ENCODE measurements around the gene GOSR1.
A peak's percentile ranks its signal among the peaks of the same experiment; 100 is the strongest.
"Not testable (repeated sequence)": the region's sequence is repeated elsewhere in the genome, so short reads cannot be mapped to it uniquely, and the experiment has no call there.

The GOSR1 gene

DNA sequence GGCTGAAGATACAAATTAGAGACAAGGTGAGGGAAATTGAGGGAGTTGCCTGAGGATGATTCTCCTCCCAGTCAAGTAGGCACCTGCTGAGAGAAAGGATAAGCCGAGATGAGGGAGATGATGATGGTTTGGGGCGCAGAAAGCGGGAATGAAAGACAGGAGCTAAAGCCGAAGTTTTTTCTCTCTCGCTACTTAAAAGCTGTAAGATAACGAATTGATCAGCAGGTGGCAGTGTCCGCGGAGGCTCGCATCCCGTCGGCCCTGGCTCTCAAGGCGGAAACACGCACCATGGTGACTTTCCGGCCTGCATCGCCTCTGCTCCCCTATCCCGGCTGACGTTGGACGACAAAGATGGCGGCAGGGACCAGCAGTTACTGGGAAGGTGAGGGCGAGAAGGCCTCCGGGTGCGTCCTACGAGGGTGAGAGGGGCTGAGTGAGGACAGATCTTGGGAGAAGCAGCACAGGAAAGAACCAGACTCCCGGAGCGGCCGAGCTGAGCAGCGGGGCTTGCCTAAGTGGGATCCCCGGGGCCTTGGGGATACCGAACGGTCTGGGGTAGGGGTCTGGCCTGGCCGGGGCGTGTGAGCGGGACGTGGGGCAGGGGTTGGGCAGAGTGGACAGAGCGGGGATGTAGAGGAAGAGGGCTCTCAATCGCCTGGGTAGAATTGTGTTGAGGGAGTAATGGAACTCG lies at the start of gene GOSR1:
Gene GOSR1, plus strand, starts transcription at position 326 of the 691 bp plus-strand sequence. Its CDS starts 26 bp downstream, at position 352.
- peak; percentile 93 for DNase-seq

DNA sequence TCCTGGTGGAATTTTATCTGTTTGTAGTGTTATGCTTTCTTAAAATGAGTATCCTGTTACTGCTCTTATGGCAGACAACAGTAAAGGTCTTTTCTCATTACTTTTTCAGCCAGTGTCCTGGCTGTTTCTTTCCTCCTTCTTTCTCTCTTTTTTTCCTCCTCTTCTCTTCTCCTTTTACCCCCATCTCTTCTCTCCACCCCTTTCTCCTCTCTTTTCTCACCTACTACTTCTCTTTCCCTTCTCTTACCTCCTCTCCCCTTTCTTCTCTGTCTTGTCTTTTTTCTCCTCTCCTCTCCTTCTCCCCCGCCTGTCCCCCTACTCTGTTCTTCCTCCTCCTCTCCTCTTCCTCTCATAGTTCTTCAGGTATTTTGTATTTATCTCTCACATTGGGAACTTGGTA lies 49.6 kb upstream of the GOSR1 start:
- no peak for DNase-seq

DNA sequence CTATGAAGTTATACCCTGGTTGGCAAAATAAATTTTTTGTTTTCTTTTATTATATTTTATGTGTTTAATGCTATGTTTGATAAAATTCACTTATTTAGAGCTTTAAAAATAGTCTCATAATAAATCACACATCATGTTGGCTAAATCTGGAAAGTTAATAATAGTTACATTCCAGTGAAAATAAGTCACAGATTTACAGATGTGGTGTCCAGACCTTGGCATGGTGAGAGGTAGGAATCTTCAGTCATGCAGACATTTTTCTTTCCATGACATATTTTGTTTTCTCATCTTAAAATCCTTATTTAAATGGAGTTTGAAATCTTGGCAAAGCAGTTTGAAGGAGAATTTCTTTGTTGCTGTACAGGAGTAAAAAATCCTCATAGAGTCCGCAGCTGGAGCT lies 48.1 kb upstream of the GOSR1 start:
- DNase-seq: no peak

DNA sequence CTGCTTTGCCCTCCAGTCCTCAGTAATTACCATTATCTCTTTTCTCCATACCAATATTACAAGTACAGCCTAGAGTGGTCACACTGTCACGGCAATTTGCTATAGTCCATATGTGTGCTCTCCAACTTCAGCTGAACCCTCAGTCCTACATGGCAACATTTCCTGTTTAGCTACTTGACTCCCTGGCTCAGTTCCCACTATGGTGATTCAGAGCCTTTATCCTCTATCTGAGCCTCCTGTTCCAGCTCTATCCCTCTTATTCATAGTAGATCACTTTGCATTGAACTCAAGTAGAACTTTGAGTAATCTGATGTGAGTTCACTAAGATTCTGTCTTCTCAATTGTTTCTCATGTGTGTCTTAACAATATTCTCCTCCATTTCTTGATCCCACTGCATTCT lies 43.7 kb upstream of the GOSR1 start:
- no peak for DNase-seq

DNA sequence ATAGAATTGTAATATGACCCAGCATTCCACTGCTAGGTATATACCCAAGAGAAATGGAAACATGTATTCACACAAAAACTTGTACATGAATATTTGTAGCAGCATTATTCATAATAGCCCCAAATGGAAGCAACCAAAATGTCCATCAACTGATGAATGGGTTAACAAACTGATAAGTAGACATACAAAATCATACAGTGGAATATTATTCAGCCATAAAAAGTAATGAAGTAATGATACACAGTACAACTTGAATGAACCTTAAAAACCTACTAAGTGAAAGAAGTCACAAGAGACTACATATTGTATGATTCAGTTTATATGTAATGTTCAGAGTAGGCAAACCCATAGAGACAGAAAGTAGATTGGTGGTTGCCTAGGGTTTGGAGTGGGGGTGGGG lies 40.5 kb upstream of the GOSR1 start:
- no peak for DNase-seq

DNA sequence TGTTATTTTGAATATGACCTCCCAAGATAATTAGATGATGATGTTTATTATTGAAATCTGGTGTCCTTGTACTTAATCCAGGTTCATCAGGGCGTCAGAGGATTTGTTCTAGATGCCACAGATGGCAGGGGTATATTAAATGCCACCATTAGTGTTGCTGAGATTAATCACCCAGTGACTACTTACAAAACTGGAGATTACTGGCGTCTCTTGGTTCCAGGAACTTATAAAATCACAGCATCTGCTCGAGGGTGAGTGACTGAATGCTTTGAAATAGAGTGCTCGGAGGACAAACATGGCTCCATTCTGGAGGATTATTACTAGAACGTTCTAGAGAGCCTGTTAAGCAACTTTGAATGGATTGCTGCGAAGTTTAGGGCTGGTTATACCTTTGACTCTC lies 33.5 kb upstream of the GOSR1 start:
- DNase-seq: no peak

DNA sequence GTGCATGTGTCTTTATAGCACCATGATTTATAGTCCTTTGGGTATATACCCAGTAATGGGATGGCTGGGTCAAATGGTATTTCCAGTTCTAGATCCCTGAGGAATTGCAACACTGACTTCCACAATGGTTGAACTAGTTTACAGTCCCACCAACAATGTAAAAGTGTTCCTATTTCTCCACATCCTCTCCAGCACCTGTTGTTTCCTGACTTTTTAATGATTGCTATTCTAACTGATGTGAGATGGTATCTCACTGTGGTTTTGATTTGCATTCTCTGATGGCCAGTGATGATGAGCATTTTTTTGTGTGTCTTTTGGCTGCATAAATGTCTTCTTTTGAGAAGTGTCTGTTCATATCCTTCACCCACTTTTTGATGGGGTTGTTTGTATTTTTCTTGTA lies 30.6 kb upstream of the GOSR1 start:
- not testable (repeated sequence) for DNase-seq

DNA sequence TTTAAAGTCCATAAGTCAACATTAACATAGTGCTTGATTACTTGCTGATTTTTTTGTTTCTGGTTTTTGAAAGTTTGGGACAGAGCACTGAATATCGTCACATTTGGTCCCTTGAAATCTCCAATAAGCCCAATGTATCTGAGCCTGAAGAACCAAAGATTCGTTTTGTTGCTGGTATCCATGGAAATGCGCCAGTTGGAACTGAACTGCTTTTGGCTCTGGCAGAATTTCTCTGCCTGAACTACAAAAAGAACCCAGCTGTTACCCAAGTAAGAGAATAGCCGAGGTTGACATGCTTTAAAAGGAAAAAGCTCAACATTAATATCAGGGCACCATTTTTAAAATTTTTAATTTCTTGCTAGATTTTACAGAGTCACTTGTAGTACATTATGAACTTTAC lies 27.7 kb upstream of the GOSR1 start:
- no peak for DNase-seq

DNA sequence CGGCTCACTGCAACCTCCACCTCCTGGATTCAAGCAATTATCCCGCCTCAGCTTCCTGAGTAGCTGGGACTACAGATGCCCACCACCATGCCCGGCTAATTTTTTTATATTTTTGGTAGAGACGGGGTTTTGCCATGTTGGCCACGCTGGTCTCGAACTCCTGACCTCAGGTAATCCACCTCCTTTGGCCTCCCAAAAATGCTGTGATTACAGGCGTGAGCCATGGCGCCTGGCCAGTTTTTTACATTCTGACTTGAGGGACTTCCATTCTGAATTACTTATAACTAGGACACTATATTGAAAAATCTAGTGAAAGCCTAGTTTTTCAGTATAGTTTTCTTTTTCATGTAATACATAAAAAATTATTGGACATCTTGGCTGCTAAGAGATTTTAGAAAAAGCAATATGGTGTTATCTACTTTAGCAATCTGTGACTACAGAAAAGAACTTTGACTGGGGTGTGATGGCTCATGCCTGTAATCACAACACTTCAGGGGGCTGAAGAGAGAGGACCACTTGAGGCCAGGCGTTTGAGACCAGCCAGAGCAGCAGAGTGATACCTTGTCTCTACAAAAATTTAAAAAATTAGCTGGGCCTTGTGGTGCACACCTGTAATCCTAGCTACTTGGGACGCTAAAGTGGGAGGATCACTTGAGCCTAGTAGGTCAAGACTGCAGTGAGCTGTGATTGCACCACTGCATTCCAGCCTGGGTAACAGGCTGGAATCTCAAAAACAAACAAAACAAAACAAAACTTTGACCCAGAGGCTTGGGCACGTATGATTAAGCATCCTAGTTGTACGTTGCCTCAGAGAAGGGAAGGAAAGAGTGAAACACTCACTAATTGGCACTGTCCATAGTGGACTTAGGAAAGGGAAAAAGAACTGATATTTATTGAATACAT lies 26.8 kb upstream of the GOSR1 start:
- DNase-seq: no peak

DNA sequence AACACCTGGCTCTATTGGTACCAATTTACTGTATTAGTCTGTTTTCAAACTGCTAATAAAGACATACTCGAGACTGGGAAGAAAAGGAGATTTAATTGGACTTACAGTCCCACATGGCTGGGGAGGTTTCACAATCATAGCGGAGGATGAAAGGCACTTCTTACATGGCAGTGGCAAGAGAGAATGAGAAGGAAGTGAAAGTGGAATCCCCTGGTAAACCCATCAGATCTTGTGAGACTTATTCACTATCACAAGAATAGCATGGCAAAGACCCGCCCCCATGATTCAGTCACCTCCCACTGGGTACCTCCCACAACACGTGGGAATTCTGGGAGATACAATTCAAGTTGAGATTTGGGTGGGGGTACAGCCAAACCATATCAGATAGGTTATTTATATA lies 22.6 kb upstream of the GOSR1 start:
- no peak for DNase-seq

DNA sequence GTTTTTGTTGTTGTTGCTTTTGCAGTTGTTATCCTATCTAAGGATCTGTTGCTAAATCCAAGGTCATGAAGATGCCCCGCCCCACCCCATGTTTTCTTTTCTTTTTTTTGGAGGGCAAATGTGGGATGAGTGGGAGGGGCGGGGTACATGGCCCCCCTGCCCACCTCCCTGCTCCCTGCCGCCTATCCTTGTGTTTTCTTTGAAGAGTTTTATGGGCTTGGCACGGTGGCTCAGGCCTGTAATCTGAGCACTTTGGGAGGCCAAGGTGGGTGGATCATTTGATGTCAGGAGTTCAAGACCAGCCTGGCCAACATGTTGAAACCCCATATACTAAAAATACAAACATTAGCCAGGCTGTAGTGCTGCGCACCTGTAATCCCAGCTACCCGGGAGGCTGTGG lies 18.8 kb upstream of the GOSR1 start:
- no peak for DNase-seq

DNA sequence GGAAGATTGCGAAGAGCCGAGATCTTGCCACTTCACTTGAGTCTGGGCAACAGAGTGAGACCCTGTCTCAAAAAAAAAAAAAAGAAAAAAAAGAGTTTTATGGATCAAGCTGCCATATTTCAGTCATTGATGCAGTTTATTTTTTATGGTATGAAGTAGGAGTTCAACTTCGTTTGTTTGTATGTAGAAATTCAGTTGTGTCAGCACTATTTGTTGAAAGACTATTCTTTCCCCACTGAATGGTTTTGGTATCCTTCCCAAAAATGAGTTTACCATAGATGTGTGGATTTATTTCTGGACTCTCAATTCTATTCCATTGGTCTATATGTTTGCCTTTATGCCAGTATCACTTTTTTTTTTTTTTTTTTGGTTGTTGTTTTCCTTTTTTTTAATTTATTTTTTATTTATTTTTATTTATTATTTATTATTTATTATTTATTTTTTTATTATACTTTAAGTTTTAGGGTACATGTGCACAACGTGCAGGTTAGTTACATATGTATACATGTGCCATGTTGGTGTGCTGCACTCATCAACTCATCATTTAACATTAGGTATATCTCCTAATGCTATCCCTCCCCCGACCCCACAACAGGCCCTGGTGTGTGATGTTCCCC lies 18.3 kb upstream of the GOSR1 start:
- DNase-seq: not testable (repeated sequence)

DNA sequence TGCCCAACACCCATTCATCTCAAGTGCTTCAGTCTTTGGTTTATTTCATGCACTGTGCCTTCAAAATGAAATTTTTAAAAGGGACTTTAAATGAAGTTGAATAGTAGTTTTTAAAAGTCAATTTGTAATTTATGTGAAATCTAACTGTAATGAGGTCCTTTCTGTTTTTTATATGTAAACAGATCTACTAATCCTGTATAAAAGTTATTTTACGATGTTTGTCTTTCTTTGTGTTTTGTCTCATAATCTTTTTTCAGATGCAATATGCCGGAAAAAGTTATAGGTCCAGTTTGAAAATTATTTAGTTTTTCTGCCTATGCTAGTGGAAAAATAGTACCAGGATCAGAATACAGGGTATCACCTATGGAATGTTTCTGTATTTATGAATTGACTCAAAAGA lies 8.7 kb upstream of the GOSR1 start:
- no peak for DNase-seq

DNA sequence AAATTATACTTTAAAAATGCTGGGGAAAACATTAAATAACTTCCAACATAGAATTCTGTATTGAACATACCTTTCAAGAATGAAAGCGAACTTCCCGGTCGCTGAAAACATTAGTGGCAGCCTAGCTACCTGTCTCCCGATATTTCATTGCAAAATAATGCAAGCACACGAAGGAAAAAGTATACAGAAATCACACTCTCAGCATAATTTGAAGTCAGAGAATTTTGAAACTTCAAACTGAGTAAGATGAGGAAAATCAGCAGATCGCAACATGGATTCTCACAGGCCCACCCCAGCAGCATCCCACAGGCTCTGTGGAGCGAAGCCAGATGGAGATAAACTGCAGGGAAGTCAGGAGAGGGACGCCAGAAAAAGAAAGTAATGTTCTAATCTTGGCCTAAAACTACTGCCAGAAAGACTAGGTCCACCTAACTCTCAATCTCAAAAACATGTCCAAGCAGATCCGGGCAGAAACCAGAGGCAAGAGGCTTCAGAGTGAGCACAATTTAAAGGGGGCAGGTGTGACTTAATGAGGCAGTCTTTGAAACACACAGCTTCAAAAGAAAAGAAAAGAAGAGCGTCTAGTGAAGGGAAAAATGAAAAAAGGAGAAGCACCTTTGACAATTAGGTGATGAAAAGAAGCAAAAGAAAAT lies 4.8 kb upstream of the GOSR1 start:
- DNase-seq: no peak

DNA sequence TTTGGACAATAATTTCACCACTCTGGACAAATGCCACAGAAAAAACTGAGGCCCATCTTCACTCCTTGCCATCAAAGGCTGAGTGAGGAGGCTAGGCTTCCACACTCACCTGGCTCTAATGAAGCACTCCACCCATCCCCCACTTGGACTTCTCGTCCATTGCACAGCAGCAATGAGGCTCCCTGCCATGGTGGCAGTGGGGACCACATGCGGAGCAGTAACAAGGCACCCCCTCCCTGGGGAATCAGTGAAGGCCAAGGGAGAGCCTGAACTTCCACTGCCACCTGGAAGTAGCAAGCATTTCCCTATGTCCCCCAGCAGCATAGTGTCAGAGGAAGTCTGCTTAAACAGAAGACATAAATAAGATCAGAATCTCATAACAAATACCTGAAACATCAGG lies 2.0 kb upstream of the GOSR1 start:
- no peak for DNase-seq

DNA sequence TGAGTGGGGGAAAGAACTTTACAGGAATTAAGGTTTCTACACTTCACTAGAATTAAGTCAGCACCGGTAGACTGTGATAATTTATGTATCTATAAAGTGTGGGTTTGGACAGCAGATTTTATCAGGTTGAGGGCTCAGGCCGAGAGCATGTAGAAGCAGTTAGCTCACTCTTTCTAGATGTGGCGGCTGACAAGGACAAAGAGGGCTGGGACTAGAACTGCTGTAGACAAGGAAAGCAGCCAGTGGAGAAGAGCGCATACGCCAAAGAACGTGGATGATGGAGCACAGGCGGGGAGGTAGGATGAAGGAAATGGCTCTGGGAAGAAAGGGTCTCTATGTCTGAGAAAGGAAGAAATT lies 504 bp upstream of the GOSR1 start:
- peak; percentile 7 for DNase-seq

DNA sequence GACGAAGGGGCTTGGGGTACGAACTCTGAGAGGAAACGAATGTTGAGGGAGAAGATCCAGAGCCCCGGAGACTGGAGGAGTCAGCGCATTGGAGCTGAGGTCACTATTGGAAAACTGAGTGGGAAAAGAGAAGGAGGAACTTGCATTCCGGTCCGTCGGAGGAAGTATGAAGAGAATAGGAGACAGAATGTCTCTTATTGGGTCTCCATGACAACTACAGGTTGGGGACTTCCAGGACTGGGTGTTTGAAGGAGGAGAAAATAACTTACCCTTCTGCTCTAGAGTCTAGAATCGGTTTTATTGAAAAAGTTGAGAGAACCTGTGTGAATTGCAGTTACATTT lies 537 bp downstream of the GOSR1 start:
- no peak for DNase-seq

DNA sequence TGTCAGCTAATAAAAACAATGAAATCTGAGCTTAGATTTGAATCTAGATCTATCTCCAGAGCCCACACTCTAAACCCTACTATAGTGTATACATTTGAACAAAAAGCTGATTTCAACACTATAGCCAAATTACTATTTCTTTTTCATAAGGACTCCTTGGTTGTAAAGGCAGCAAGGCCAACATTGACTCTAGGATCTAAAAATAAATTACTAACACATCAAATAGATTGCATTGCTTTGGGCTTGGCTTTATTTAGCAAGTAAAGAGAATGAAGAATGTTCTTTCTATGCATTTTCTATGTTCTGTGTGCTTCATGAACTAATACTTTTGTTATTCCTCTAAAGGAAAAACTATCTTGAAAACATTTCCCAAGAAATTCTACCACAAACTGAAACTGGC lies 5.3 kb downstream of the GOSR1 start:
- DNase-seq: no peak

DNA sequence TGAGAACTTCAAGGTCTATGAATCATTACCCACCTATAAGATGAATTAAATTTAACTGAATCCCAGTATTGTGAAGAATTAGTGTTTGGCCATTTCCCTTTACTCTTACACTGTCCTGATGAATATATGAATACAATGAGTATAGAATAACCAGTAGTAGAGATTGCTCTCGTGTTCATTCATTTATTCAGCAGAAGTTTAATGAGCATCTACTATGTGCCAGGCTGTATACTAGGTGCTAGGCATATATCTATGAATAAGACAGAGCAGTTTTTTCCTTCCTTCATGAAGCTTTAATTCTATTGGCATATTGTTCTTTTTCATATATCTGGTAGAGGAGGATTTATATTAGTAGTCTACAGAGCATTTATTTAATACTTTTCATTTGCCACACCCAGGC lies 6.0 kb downstream of the GOSR1 start:
- no peak for DNase-seq

DNA sequence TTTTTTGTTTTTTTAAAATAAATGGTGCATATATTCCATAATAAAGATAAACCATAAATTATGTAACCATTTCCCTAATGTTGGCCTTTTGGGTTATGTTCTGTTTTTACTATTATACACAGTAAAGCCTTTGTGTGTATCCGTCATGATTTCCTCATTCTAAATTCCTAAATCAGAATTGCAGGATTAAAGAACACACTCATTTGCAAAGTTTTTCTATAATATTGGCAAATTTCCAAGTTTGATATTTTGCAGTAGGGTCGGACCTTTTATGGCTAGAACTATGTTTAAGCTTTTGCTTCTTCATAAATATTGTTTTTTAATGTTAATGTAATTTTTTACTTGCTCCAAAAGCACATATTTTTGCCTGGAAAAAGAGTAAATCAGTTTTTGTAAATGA lies 16.6 kb downstream of the GOSR1 start:
- DNase-seq: no peak

DNA sequence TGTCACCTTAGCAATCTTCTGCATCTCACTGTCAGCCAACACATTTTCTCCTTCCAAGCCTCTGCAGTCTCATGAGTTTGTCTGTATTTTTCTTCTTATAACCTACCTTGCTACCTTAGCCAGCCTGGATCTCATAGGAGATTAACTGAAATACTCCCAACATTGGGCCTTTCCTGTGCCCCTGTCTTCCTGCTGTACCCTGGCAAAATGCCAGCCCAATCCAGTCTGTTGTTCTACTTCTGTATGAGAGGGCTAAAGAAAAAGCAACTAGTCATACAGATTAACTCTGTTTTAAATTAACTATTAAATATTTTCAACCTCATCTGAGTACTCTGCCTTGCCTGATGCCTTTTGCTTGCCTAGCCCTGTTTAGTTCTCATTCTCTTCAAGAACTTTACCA lies 18.4 kb downstream of the GOSR1 start:
- peak; percentile 5 for DNase-seq

DNA sequence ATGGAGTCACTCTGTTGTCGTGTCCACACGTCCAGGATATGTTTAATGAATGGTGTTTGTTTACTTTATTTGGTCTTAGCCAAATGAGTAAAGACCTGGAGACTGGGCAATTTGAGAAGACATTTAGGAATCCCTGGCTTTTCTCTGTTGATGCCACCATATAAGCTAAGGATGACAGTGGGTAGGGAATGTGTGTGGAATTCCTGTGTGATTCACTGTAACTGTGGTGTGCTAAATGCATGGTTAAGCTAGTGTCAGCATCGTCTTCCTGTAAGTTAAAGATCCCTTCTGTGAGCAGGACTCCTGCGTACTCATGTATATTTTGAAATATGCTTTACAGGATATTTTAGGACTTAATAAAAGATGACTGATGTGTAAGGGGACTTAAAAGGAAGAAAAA lies 26.4 kb downstream of the GOSR1 start:
- no peak for DNase-seq

DNA sequence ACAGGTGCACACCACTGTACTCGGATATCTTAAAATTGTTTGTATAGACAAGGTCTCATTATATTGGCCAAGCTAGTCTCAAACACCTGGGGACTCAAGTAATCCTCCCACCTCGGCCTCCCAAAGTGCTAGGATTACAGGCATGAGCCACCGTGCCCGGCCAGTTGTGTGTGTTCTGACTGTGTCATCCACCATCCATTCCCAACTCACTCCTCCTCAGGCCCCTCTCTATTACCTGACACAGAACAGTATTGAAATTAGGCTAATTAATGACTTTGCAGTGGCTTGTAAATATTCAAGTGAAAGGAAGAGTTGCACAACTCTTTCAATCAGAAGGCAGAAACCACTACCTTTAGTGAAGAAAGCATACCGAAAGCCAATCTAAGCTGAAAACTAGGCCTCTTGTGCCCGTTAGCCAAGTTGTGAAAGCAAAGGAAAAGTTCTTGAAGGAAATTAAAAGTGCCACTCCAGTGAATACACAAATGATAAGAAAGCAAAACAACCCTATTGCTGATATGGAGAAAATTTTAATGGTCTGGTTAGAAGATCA lies 28.7 kb downstream of the GOSR1 start:
- no peak for DNase-seq
